Subcutaneous abdominal adipose tissue (tissue), 5 donors: Measurements from ENCODE around the gene CTRL.
A peak's percentile ranks its signal among the peaks of the same experiment; 100 is the strongest.
"Not testable (repeated sequence)": the region's sequence is repeated elsewhere in the genome, so short reads cannot be mapped to it uniquely, and the experiment has no call there.

Experiments used
- H3K27ac ChIP-seq: one replicate; pipeline ENCODE4 v1.7.0; 2013; ENCODE audit warnings: low read depth, mild to moderate bottlenecking, inconsistent platforms, low read length, moderate library complexity
- H3K27me3 ChIP-seq, 5 donors: one replicate each; pipeline ENCODE4 v1.7.0; 2013; ENCODE audit warnings: low read length in 5 of 5, inconsistent platforms in 1 of 5; ENCODE audit not compliant: control insufficient read depth in 5 of 5, insufficient read depth in 4 of 5
- H3K36me3 ChIP-seq, 5 donors: one replicate each; pipeline ENCODE4 v1.7.0; 2013; ENCODE audit warnings: low read length in 5 of 5; ENCODE audit not compliant: control insufficient read depth in 5 of 5, insufficient read depth in 5 of 5
- H3K4me1 ChIP-seq, 5 donors: one replicate each; pipeline ENCODE4 v1.7.0; 2013; ENCODE audit warnings: low read length in 5 of 5, mild to moderate bottlenecking in 3 of 5, moderate library complexity in 1 of 5; ENCODE audit not compliant: control insufficient read depth in 5 of 5, insufficient read depth in 5 of 5
- H3K4me3 ChIP-seq, 5 donors: one replicate each; pipeline ENCODE4 v1.7.0; 2013; ENCODE audit warnings: low read length in 5 of 5, low read depth in 1 of 5
- H3K9ac ChIP-seq, 5 donors: one replicate each; pipeline ENCODE4 v1.7.0; 2013; ENCODE audit warnings: low read length in 5 of 5, mild to moderate bottlenecking in 4 of 5, moderate library complexity in 3 of 5
- H3K9me3 ChIP-seq, 5 donors: one replicate each; pipeline ENCODE4 v1.7.0; 2013; ENCODE audit warnings: low read length in 5 of 5; ENCODE audit not compliant: control insufficient read depth in 5 of 5
- donor health status: healthy.
- donor health status: healthy.
- donor health status: healthy.
- donor health status: healthy.
- donor health status: healthy.

Gene CTRL

DNA sequence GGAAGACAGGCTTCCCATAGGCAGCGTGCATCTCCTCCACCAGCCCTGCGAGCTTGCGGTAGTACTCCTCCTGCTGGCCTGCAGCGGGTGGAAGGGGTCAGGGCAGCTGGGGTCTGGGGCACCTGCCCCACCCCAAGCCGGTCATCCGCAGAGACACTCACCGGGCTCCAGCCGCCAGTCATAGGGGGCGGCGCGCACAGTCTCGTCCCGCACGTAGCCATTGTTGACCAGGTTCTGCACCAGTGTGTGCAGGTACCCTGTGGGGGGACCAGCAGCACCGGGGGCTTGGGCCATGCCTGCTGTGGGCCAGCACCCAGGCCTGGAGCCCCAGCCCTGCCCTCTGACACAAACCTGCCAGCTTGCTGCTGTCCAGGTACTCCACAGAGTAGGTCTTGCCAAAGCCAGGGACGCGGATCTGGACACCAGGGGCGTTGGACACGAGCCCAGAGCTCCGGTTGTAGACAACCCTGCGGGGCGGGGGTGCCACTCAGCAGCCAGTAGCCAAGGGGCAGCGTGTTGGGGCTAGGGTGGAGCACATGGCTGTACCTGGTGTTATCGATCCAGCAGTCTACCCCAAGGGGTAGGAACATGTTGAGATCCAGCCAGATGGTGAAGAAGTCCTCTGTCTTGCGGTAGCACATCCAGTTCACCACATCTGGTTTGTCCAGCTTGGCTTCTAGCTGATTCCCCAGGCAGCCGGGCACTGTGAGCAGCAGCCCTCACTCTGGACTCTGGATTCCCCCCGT, 11.0 kb upstream of the CTRL start:
- H3K4me3 ChIP-seq, result no peak overlapping the region
- peaks cover 0 to 78% (median 72%) of the 10 kb centered on the region in 5 donors for H3K36me3 ChIP-seq
- no peaks in the 10 kb centered on the region for H3K27me3 ChIP-seq
- H3K27ac ChIP-seq, result peak overlapping the region; percentile 74
- peak overlapping the region in 1 of 5 donors; percentile 1 for H3K9ac ChIP-seq
- H3K4me1 ChIP-seq, result peaks cover 7 to 38% (median 36%) of the 10 kb centered on the region in 5 donors
- H3K9me3 ChIP-seq, result no peaks in the 10 kb centered on the region

DNA sequence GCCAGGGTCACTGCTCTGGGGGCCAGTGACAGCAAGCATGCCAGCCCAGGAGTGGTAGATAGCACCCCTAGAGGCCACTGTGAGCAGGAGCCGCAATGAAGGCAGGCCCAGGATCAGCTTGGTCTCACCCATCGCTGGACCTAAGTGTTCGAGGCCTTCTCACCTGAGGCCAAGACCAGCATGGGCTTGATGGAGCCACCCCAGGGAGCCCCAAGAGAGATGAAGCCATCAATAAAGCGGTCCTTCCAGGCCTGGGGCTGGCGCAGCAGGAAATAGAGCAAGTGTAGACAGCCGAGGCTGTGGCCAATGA, 10.5 kb upstream of the CTRL start:
- no peak overlapping the region for H3K9ac ChIP-seq
- H3K4me1 ChIP-seq, result peaks cover 7 to 43% (median 40%) of the 10 kb centered on the region in 5 donors
- no peaks in the 10 kb centered on the region for H3K9me3 ChIP-seq
- H3K36me3 ChIP-seq, result peaks cover 0 to 72% (median 67%) of the 10 kb centered on the region in 5 donors
- H3K27me3 ChIP-seq, result no peaks in the 10 kb centered on the region
- H3K4me3 ChIP-seq, result no peak overlapping the region
- no peak overlapping the region for H3K27ac ChIP-seq

DNA sequence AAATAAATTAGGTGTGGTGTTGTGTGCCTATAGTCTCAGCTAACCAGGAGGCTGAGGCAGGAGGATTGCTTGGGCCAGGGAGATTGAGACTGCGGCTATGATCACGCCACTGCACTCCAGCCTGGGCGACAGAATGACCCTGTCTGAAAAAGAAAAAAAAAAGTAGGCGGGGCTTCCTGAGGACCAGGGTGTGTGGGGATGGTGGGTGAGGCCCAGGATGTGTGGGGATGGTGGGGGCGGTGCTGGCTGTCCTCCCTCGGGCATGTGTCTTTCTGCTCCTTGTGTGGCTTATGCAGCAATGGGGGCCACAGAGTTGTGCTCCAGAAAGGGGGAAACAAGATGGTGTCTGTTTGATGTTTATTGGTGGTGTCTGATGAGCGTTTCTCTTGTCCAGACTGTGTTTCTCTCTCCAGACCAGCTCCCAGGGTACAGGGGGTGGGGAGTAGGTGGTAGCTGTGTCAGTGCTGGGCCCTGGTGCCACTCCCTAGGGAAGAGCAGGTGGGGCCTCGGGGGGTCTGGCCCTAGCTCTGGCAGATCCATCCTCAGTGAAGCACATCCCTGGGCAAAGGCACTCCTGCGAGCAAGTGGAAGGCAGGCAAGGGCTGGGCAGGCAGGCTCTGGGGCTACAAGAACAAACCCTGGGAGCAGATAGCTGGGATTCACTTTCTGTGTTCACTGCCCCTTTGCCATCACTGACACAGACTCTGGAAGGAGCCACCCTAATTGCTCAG, 10.0 kb upstream of the CTRL start:
- H3K9me3 ChIP-seq, result no peaks in the 10 kb centered on the region
- no peak overlapping the region for H3K4me3 ChIP-seq
- no peak overlapping the region for H3K9ac ChIP-seq
- no peak overlapping the region for H3K27ac ChIP-seq
- H3K27me3 ChIP-seq, result no peaks in the 10 kb centered on the region
- peaks cover 7 to 48% (median 46%) of the 10 kb centered on the region in 5 donors for H3K4me1 ChIP-seq
- peaks cover 0 to 67% (median 62%) of the 10 kb centered on the region in 5 donors for H3K36me3 ChIP-seq

GRCh38 chr16:67940446-67941089, 8.9 kb upstream of the CTRL start:
- Histone ChIP-seq H3K4me1 (peaks cover 6 to 50% (median 39%) of the 10 kb centered on the region in 5 donors), H3K9me3 (no peaks in the 10 kb centered on the region)

GRCh38 chr16:67939507-67940445, 8.1 kb upstream of the CTRL start:
- no peaks in the 10 kb centered on the region for H3K9me3 ChIP-seq
- H3K9ac ChIP-seq, result no peak overlapping the region
- no peaks in the 10 kb centered on the region for H3K27me3 ChIP-seq
- H3K4me3 ChIP-seq, result no peak overlapping the region
- peaks cover 8 to 50% (median 39%) of the 10 kb centered on the region in 5 donors for H3K4me1 ChIP-seq
- H3K36me3 ChIP-seq, result peaks cover 0 to 51% (median 43%) of the 10 kb centered on the region in 5 donors
- no peak overlapping the region for H3K27ac ChIP-seq

More at GRCh38 chr16:67940446-67941089, 8.9 kb upstream of the CTRL start:
- peaks cover 0 to 56% (median 51%) of the 10 kb centered on the region in 5 donors for H3K36me3 ChIP-seq
- no peak overlapping the region for H3K27ac ChIP-seq
- no peaks in the 10 kb centered on the region for H3K27me3 ChIP-seq
- no peak overlapping the region for H3K4me3 ChIP-seq
- no peak overlapping the region for H3K9ac ChIP-seq

GRCh38 chr16:67937713-67938112, 6.1 kb upstream of the CTRL start:
- not testable (repeated sequence) for H3K27me3 ChIP-seq, H3K9me3 ChIP-seq, H3K9ac ChIP-seq, H3K4me3 ChIP-seq
- peak overlapping the region; percentile 89 for H3K27ac ChIP-seq
- peaks cover 5 to 39% (median 30%) of the 10 kb centered on the region in 5 donors for H3K4me1 ChIP-seq
- H3K36me3 ChIP-seq, result peaks cover 0 to 44% (median 33%) of the 10 kb centered on the region in 5 donors

GRCh38 chr16:67936880-67937605, 5.4 kb upstream of the CTRL start:
- H3K27ac ChIP-seq, result peak overlapping the region; percentile 89
- peaks cover 5 to 36% (median 28%) of the 10 kb centered on the region in 5 donors for H3K4me1 ChIP-seq
- peak overlapping the region; percentile 81 to 90 (median 88) for H3K9ac ChIP-seq
- H3K36me3 ChIP-seq, result peaks cover 0 to 43% (median 31%) of the 10 kb centered on the region in 5 donors
- H3K4me3 ChIP-seq, result peak overlapping the region; percentile 71 to 95 (median 91)
- H3K27me3 ChIP-seq, result no peaks in the 10 kb centered on the region
- H3K9me3 ChIP-seq, result no peaks in the 10 kb centered on the region

- Histone ChIP-seq H3K4me3 (peak within 1 kb of the TSS; percentile 80 to 95 (median 91)), H3K9me3 (no peaks in the 10 kb centered on the region), H3K36me3 (peaks cover 0 to 44% (median 24%) of the 10 kb centered on the region in 5 donors), H3K4me1 (peaks cover 5 to 36% (median 27%) of the 10 kb centered on the region in 5 donors), H3K9ac (peak within 1 kb of the TSS; percentile 81 to 90 (median 88)), H3K27ac (peak within 1 kb of the TSS; percentile 89), H3K27me3 (no peaks in the 10 kb centered on the region)
Measured at GRCh38 chr16:67936124-67936879, 4.6 kb upstream of the CTRL start, which contains the start of gene PSMB10. TSS of gene PSMB10 (minus strand) at chr16:67936850. CDS start at chr16:67936749, 101 bp downstream.
